Measurements from ENCODE around the gene KCNA3.

The KCNA3 gene

DNA sequence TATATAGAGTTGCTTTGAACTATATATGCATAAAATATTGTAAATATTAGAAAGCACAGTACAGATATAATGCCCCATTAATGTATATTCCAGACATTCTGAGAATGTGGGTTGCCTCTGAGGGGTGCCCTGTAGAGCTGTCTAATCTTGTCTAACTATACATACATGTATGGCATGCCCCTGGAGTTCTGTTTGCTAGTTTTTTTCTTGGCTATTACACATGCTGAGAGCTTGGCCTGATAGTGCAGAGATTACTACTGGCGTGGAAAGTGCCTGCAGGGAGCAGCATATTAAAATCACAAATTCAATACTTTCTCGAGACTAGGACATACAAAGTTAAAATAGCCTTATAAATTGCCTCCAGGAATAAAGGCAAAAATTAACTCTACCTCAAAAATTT, 24.1 kb downstream of the KCNA3 start:
- no peak for FAIRE-seq
- DNase-seq (ENCODE audit: insufficient read length) = no peak
- TF ChIP-seq POLR2A (IDR thresholded peaks at IDR 0.05; ENCODE audit: low read depth, low read length) = no peak
- TF ChIP-seq TAF1 (IDR thresholded peaks at IDR 0.05; ENCODE audit: borderline replicate concordance, low read depth, low read length) = no peak
- TF ChIP-seq POLR2AphosphoS5 (IDR thresholded peaks at IDR 0.05; ENCODE audit: low read depth, low read length) = no peak

DNA sequence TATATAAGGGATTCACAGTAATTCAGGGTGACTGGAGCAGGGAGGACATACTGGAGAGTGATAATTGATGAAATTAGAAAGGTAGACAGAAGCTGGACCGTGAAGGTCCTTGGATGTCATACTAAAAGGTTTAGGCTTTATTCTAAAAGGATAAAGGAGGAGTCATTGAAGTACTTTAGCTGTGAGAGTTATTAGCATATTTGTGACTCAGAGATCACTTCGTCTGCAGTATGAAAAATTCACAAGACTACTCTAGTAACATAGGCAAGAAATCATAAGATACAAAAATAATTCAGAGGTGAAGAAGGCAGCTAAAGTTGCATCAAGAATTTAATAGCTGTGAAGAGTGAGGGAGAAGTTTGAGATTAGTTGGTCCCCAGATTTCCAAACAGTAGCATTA, 26.3 kb downstream of the KCNA3 start:
- FAIRE-seq (no peak), DNase-seq (ENCODE audit: insufficient read length) (no peak)
- TF ChIP-seq TAF1 (IDR thresholded peaks at IDR 0.05; ENCODE audit: borderline replicate concordance, low read depth, low read length) = no peak
- TF ChIP-seq POLR2AphosphoS5 (IDR thresholded peaks at IDR 0.05; ENCODE audit: low read depth, low read length) = no peak
- no peak for TF ChIP-seq POLR2A (IDR thresholded peaks at IDR 0.05; ENCODE audit: low read depth, low read length)

DNA sequence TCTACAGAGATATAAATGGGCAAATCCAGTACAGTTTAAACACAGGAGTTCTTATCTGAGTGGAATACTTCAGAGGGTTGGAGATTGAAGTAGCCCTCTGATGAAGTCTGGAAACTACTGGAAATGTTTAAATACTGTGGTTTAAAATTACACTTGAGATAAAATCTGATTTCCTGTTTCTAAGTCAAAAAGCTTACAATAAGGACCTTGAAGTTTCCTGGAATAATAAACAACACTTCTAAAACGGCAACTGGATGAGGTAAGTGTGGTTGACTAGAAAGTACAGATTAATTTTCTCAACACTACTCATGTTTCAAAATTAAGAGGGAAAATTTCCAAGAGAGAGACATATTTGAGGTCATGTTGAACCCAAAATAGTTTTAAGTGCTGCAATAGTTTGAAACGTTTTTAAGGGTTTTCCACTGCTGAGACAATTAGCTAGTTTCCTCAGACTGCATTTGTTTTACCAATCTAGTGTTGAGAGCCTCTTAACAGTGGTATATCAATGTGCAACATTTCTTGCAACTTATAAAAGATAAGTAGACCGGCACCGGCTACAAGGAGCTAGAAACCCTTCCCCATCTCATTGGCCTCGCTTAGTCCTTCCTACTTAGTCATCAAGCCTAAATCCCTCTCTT, 27.4 kb downstream of the KCNA3 start:
- DNase-seq (ENCODE audit: insufficient read length) = no peak
- peak; percentile 80 for FAIRE-seq
- TF ChIP-seq TAF1 (IDR thresholded peaks at IDR 0.05; ENCODE audit: borderline replicate concordance, low read depth, low read length) (no peak), POLR2AphosphoS5 (IDR thresholded peaks at IDR 0.05; ENCODE audit: low read depth, low read length) (no peak), POLR2A (IDR thresholded peaks at IDR 0.05; ENCODE audit: low read depth, low read length) (no peak)

- TF ChIP-seq POLR2AphosphoS5 (IDR thresholded peaks at IDR 0.05; ENCODE audit: low read depth, low read length) = no peak
- no peak for TF ChIP-seq TAF1 (IDR thresholded peaks at IDR 0.05; ENCODE audit: borderline replicate concordance, low read depth, low read length)
- DNase-seq (ENCODE audit: insufficient read length) = no peak
- no peak for FAIRE-seq
These were observed 28.7 kb downstream of the KCNA3 start for GRCh38 chr1:110645821-110646735.

- DNase-seq (ENCODE audit: insufficient read length) (no peak), FAIRE-seq (no peak)
- TF ChIP-seq POLR2A (IDR thresholded peaks at IDR 0.05; ENCODE audit: low read depth, low read length) (no peak), TAF1 (IDR thresholded peaks at IDR 0.05; ENCODE audit: borderline replicate concordance, low read depth, low read length) (no peak), POLR2AphosphoS5 (IDR thresholded peaks at IDR 0.05; ENCODE audit: low read depth, low read length) (no peak)
These were observed 29.5 kb downstream of the KCNA3 start for GRCh38 chr1:110645211-110645610.

- FAIRE-seq = peak; percentile 53
These were observed 30.8 kb downstream of the KCNA3 start for GRCh38 chr1:110643879-110644472.

DNA sequence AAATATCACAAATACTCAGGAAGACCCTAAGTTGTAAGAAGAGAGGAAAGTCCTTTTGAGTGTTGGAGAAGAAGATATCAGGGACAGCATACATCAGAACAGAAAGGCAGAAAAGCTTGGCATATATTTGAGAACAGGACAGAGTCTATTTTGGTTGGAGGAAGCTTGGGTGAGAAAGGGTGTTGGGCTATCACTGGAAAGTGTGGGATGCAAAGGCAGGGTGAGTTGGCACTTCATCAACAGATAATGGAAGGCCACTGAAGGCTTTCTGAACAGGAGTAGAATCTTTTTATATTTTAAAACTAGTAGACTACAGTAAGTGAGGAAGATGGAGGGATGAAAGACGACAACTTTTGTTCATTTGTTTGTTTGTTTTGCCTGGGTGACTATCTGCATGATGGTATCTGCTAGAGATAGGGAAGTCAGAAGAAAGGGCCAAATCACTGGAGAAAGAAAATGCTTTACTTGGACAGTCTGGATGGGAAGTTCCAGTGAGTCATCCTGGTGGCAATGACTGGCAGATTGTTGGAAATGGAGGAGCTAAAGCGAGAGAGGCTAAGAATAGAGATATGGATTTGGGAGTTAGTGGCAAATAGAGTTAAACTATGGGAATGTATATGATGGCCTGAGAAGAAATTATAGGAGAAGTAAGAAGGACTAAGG, 34.9 kb downstream of the KCNA3 start:
- TF ChIP-seq POLR2A (IDR thresholded peaks at IDR 0.05; ENCODE audit: low read depth, low read length) (no peak), TAF1 (IDR thresholded peaks at IDR 0.05; ENCODE audit: borderline replicate concordance, low read depth, low read length) (no peak), POLR2AphosphoS5 (IDR thresholded peaks at IDR 0.05; ENCODE audit: low read depth, low read length) (no peak)
- no peak for FAIRE-seq
- DNase-seq (ENCODE audit: insufficient read length) = no peak

More at GRCh38 chr1:110643879-110644472, 30.8 kb downstream of the KCNA3 start:
- TF ChIP-seq POLR2AphosphoS5 (IDR thresholded peaks at IDR 0.05; ENCODE audit: low read depth, low read length) (no peak), POLR2A (IDR thresholded peaks at IDR 0.05; ENCODE audit: low read depth, low read length) (no peak), TAF1 (IDR thresholded peaks at IDR 0.05; ENCODE audit: borderline replicate concordance, low read depth, low read length) (no peak)
- DNase-seq (ENCODE audit: insufficient read length) = no peak

GRCh38 chr1:110638556-110638955, 36.2 kb downstream of the KCNA3 start:
- FAIRE-seq (no peak), DNase-seq (ENCODE audit: insufficient read length) (no peak)
- no peak for TF ChIP-seq POLR2AphosphoS5 (IDR thresholded peaks at IDR 0.05; ENCODE audit: low read depth, low read length)
- no peak for TF ChIP-seq POLR2A (IDR thresholded peaks at IDR 0.05; ENCODE audit: low read depth, low read length)
- TF ChIP-seq TAF1 (IDR thresholded peaks at IDR 0.05; ENCODE audit: borderline replicate concordance, low read depth, low read length) = no peak

- no peak for TF ChIP-seq TAF1 (IDR thresholded peaks at IDR 0.05; ENCODE audit: borderline replicate concordance, low read depth, low read length)
- no peak for TF ChIP-seq POLR2A (IDR thresholded peaks at IDR 0.05; ENCODE audit: low read depth, low read length)
- TF ChIP-seq POLR2AphosphoS5 (IDR thresholded peaks at IDR 0.05; ENCODE audit: low read depth, low read length) = no peak
- FAIRE-seq (no peak), DNase-seq (ENCODE audit: insufficient read length) (no peak)
These were observed 36.7 kb downstream of the KCNA3 start for GRCh38 chr1:110638058-110638457.

GRCh38 chr1:110637475-110637874, 37.3 kb downstream of the KCNA3 start:
- FAIRE-seq (peak; percentile 14), DNase-seq (ENCODE audit: insufficient read length) (no peak)
- TF ChIP-seq POLR2A (IDR thresholded peaks at IDR 0.05; ENCODE audit: low read depth, low read length) (no peak), TAF1 (IDR thresholded peaks at IDR 0.05; ENCODE audit: borderline replicate concordance, low read depth, low read length) (no peak), POLR2AphosphoS5 (IDR thresholded peaks at IDR 0.05; ENCODE audit: low read depth, low read length) (no peak)

Data from GM12892 (cell line).